Measurements from ENCODE around the gene HRCT1.

The HRCT1 gene

GRCh38 chr9:35944841-35945240, 38.8 kb downstream of the HRCT1 start:
- DNase-seq, result no peak

GRCh38 chr9:35945341-35946018, 39.5 kb downstream of the HRCT1 start:
- DNase-seq, result peak; percentile 67 to 70

- DNase-seq, result no peak
These were observed 42.4 kb downstream of the HRCT1 start for GRCh38 chr9:35948451-35948850.

- DNase-seq, result no peak
These were observed 42.9 kb downstream of the HRCT1 start for GRCh38 chr9:35948901-35949318.

- no peak for DNase-seq
These were observed 45.7 kb downstream of the HRCT1 start for GRCh38 chr9:35951736-35952135.

- DNase-seq, result no peak
These were observed 46.7 kb downstream of the HRCT1 start for GRCh38 chr9:35952526-35953191.

- DNase-seq, result peak; percentile 67 to 72
These were observed 49.0 kb downstream of the HRCT1 start for GRCh38 chr9:35954942-35955546.

- no peak for DNase-seq
These were observed 50.6 kb downstream of the HRCT1 start for GRCh38 chr9:35956651-35957050.

All from inflammatory macrophage (primary cell).